MCF 10A (cell line): ENCODE data around the gene PFKP. TPM values are rescaled to one million over a fixed set of nuclear protein-coding genes. Genes with fewer than 3 reads are reported as not detected.

ENCODE experiments used
- BruUV-seq: library from RNA; stranded (reverse); fragments of 400-500 nt; replicated peaks from 2 replicates; lab custom pipeline; 2021; lab: Mats Ljungman, UMichigan
- CTCF ChIA-PET: fragments of 300-600 bp; sonication (Branson Sonifier 250); formaldehyde crosslinking; extraction: SDS; loops from one replicate; lab custom pipeline; 2021; ENCODE audit warnings: antibody characterized with exemption, inconsistent platforms; lab: Yijun Ruan, JAX
- POLR2A ChIA-PET: fragments of 300-600, 350-650 bp; sonication (Branson Sonifier 250); formaldehyde crosslinking; extraction: SDS; loops from one replicate; lab custom pipeline; 2020; ENCODE audit warnings: antibody characterized with exemption, inconsistent platforms; lab: Yijun Ruan, JAX
- DNase-seq: peaks from one replicate; pipeline ENCODE4 v3.0.0-alpha.2; 2018; ENCODE audit not compliant: unreplicated experiment
- H3K27ac Mint-ChIP-seq: one replicate; pipeline ENCODE4 v1.8.0; 2022; ENCODE audit warnings: mild to moderate bottlenecking, low read depth, mixed read lengths; ENCODE audit not compliant: unreplicated experiment
- H3K27me3 Mint-ChIP-seq: one replicate; pipeline ENCODE4 v1.8.0; 2022; ENCODE audit warnings: mixed read lengths; ENCODE audit not compliant: insufficient read depth, unreplicated experiment
- H3K36me3 Mint-ChIP-seq: one replicate; pipeline ENCODE4 v1.8.0; 2022; ENCODE audit warnings: mild to moderate bottlenecking, moderate library complexity, mixed read lengths; ENCODE audit not compliant: insufficient read depth, unreplicated experiment
- H3K4me1 Mint-ChIP-seq: one replicate; pipeline ENCODE4 v1.8.0; 2022; ENCODE audit warnings: mixed read lengths; ENCODE audit not compliant: insufficient read depth, unreplicated experiment
- H3K4me3 Mint-ChIP-seq: one replicate; pipeline ENCODE4 v1.8.0; 2022; ENCODE audit warnings: mild to moderate bottlenecking, moderate library complexity, mixed read lengths; ENCODE audit not compliant: unreplicated experiment
- H3K9me3 Mint-ChIP-seq: one replicate; pipeline ENCODE4 v1.8.0; 2022; ENCODE audit warnings: mixed read lengths; ENCODE audit not compliant: unreplicated experiment
- CTCF ChIP-seq: fragments of 200-600 bp; IDR thresholded peaks from one replicate; pipeline ENCODE4 v1.8.0; 2022; ENCODE audit warnings: antibody characterized with exemption, mild to moderate bottlenecking; ENCODE audit not compliant: unreplicated experiment
- intact Hi-C: fragments of 100-400 bp; cut with micrococcal nuclease; formaldehyde crosslinking; loops from 2 replicates; pipeline ENCODE4 v1.14.1; 2022
- total RNA-seq: library from RNA; stranded (reverse); gene quantifications from 2 replicates; pipeline ENCODE4 v1.2.3, GENCODE V29; 2022

PFKP gene
- total RNA-seq, 1 experiment from 2014 or later: 186 TPM

- Mint-ChIP-seq H3K27me3 (no peaks in the 10 kb centered on the region), H3K9me3 (no peaks in the 10 kb centered on the region), H3K36me3 (peaks cover 41% of the 10 kb centered on the region), H3K4me3 (no peak overlapping the region), H3K27ac (no peak overlapping the region), H3K4me1 (peaks cover 38% of the 10 kb centered on the region)
- POLR2A ChIA-PET: interaction anchor here (0.6 to 6.3 kb wide), 4 partner anchors 11 to 26 kb away, joined by 3 to 86 read pairs (median 10); no protein-coding TSS in a partner anchor
- CTCF ChIA-PET: no interaction called here
- no TSS peak for BruUV-seq
- no peak for DNase-seq
- no peak for TF ChIP-seq CTCF
- intact Hi-C loops: no loop called here
These were observed 5.5 kb downstream of the PFKP start for GRCh38 chr10:3072641-3073360.

- Mint-ChIP-seq H3K4me3 (no peak overlapping the region), H3K4me1 (peaks cover 36% of the 10 kb centered on the region), H3K9me3 (no peaks in the 10 kb centered on the region), H3K27me3 (no peaks in the 10 kb centered on the region), H3K27ac (peak overlapping the region; percentile 90), H3K36me3 (peaks cover 48% of the 10 kb centered on the region)
- peak; percentile 76 for DNase-seq
- no peak for TF ChIP-seq CTCF
- CTCF ChIA-PET: interaction anchor here (0.7 to 0.9 kb wide), 2 partner anchors 17 to 388 kb away, joined by 5 read pairs; no protein-coding TSS in a partner anchor
- POLR2A ChIA-PET: interaction anchor here (1.0 to 2.6 kb wide), 3 partner anchors 17 to 33 kb away, joined by 6 to 19 read pairs (median 16); no protein-coding TSS in a partner anchor
- intact Hi-C loops: no loop called here
- no TSS peak for BruUV-seq
These were observed 6.9 kb downstream of the PFKP start for GRCh38 chr10:3074145-3074665.

- H3K4me1 Mint-ChIP-seq: peaks cover 29% of the 10 kb centered on the region
- CTCF ChIA-PET: no interaction called here
These were observed 7.7 kb downstream of the PFKP start for GRCh38 chr10:3074985-3075600.

More at GRCh38 chr10:3074985-3075600, 7.7 kb downstream of the PFKP start:
- DNase-seq: no peak
- POLR2A ChIA-PET: interaction anchor here (1.8 kb wide), 1 partner anchor 20 kb away, joined by 5 read pairs; no protein-coding TSS in a partner anchor
- BruUV-seq: no TSS peak
- Mint-ChIP-seq H3K27me3 (no peaks in the 10 kb centered on the region), H3K4me3 (no peak overlapping the region), H3K27ac (no peak overlapping the region), H3K36me3 (peaks cover 49% of the 10 kb centered on the region), H3K9me3 (no peaks in the 10 kb centered on the region)
- TF ChIP-seq CTCF: no peak
- intact Hi-C loops: no loop called here
